OCI-M2 (cell line): ENCODE results near the gene KRTAP10-2.

Experiments used
- DNase-seq: peaks from one replicate; lab custom pipeline; 2025; ENCODE audit not compliant: unreplicated experiment; lab: John Stamatoyannopoulos, UW

The KRTAP10-2 gene

DNA sequence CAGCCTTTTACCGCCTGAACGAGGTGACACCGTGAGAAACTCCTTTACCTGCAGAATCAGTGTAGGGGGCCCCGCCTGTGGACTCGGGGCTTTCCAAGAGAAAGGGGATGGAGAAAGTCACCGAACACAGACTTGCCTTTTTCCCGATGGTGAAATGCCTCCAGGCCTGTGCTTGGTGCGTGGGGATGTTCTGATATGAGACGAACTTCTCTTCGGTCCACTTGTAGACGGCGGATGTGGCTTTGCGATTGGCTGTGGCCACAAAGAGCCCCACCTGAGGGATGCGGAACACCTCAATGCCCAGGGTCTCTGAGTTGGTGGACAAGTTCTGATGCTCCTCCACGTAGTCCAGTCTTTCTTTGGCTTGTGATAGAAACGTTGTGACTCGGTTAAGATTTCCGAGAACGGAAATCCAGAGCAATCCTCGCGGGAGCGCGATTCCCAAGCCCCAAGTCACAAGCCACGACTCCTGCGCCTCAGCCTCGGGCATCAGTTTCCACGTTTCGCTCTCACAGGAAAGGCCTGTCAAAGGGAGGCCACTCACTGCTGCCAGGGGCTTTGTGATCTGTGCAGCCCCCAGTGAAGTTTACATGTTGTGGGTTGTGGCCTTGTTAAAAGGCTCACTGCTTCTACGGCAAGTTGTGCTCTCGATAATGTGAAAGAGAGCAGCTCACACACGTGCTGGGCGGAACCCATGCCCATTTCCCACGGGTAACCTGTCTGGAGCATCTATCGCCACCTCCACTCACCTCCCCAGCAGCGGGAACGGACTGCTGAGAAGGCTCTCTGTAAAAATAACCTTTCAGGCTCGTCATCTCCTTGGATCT lies 23.9 kb downstream of the KRTAP10-2 start:
- DNase-seq: no peak

DNA sequence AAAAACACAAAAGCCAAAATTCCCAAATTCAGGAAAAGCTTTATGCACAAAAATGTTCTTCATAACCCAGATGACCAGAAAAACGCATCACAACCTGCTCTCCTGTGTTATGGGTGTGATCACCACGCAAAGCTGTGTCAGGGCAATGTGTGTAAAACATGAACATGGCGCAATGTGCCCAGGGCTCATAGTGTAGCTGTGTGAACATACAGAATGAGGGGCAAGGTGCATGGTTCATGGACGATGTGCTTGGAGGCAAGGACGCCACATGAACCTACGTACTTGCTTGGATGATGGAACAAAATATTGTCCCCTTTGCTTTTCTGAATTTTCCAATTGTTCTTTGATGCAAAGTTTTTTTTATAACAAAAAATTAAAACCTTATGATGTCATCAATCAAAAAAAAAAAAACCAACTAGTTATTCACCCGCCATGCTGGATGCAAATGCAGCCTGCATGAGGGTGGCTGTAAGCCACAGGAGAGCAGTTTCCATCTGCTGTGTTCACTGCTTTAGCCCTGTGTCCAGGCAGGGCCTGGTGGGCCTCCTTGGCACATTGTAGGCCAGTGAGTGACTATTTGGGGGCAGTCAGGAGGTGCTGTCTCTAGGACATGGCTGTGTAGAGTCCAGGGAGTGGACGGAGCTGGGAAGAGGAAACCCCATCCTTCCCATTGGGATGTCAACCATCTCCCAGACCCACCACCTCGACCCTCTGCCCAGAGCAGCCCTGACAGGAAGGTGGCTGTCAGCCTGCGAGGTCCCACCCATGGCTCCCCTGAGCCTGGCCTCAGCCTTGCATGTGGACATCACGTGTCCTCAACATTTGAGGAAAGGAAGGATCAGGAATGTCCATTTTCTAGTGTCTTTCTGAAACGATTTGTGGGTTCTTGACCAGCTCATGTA lies 25.0 kb downstream of the KRTAP10-2 start:
- no peak for DNase-seq

DNA sequence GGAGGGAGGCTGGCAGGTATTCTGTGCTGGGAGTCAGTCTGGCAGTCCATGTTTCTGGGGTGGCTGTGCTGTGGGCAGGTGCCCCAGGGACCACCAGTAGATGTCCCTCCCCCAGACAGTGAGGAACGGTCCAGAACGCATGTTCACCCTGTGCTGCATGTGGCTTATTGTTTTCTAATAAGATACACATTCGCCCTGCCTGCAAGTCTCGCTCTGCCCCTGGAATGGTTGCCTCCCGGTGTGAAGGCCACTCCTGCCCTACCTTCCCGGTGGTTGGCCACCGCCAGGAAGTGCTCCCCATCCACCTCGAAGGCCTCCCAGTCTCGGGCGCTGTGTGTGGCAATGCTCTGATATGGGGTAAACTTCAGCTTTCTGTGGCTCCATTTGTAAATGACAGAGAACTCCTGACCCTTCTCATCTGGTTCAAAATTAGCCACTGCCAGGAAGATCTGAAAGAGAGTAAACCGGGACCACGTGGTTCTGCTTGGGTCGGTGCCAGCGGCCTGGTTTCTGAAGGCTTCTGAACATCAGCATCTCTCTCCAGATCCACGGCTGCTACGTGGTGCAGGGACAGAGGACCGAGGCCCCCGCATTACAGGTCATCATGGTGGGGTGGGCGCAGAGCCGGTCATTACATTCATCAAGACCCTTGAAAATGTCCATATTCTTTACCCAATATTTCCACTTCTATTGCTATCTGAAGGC lies 25.8 kb downstream of the KRTAP10-2 start:
- no peak for DNase-seq

DNA sequence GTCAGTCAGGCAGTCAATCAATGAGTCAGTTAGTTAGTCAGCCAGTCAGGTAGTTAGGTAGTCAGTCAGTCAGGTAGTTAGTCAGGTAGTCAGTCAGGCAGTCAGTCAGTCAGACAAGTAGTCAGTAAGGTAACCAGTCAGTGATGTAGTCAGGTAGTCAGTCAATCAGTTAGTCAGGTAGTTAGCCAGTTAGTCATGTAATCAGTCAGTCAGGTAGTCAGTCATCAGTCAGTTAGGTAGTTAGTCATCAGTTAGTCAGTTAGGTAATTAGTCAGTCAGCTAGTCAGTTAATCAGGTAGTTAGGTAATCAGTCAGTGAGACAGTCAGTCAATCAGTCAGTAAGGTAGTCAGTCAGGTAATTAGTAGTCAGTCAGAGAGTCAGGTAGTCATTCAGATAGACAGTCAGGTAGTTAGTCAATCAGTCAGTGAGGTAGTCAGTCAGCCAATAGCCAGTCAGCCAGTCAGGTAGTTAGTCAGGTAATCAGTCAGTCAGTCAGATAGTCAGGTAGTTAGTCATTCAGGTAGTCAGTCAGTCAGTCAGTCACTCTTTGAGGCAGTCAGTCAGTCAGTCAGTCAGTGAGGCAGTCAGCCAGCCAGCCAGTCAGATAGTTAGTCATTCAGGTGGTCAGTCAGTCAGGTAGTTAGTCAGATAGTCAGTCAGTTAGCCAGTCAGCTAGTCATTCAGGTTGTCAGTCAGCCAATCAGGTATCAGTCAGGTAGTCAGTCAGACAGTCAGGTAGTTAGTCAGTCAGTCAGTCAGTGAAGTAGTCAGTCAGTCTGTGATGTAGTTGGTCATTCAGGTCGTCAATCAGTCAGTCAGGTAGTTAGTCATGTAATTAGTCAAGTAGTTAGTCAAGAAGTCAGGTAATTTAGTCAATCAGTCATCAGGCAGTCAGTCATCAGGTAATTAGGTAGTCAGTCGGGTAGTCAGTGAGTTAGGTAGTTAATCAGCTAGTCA lies 26.6 kb downstream of the KRTAP10-2 start:
- DNase-seq: no peak

DNA sequence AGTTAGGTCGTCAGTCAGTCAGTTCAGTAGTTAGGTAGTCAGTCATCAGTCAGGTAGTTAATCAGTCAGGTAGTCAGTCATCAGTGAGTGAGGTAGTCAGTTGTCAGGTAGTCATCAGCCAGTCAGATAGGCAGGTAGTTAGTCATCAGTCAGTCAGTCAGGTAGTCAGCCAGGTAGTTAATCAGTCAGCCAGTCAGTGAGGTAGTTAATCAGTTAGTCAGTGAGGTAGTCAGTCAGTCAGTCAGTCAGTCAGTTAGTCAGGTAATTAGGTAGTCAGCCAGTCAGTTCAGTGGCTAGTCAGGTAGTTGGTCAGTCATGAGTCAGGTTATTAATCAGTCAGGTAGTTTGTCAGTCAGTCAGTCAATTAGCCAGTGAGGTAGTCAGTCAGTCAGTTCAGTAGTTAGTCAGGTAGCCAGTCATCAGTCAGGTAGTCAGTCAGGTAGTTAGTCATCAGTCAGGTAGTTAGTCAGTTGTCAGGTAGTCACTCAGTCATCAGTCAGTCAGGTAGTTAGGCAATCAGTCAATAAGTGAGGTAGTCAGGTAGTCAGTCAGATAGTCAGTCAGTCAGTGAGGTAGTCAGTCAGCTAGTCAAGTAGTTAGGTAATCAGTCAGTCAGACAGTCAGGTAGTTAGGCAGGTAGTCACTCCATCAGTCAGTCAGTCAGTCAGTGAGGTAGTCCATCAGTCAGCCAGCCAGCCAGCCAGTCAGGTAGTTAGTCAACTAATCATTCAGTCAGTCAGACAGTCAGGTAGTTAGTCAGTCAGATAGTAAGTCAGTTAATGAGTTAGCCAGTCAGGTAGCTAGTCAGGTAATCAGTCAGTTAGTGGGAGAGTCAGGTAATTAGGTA lies 27.5 kb downstream of the KRTAP10-2 start:
- DNase-seq: no peak

DNA sequence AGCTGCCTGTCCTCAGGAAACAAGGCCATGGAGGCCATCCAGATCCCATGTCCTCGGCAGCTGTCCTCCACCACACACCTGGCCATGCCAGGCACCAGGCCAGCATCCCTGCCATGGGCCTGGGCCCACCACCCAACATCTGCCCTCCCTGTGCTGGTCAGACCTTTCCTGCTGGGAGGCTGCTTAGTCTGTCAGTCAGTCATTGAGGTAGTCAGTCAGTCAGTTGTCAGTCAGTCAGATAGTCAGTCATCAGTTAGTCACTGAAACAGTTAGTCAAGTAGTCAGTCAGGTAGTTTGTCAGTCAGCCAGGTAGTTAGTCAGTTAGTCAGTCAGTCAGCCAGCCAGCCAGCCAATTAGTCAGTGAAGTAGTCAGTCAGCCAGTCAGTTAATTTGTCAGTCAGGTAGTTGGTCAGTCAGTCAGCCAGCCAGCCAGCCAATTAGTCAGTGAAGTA lies 28.5 kb downstream of the KRTAP10-2 start:
- DNase-seq: no peak

DNA sequence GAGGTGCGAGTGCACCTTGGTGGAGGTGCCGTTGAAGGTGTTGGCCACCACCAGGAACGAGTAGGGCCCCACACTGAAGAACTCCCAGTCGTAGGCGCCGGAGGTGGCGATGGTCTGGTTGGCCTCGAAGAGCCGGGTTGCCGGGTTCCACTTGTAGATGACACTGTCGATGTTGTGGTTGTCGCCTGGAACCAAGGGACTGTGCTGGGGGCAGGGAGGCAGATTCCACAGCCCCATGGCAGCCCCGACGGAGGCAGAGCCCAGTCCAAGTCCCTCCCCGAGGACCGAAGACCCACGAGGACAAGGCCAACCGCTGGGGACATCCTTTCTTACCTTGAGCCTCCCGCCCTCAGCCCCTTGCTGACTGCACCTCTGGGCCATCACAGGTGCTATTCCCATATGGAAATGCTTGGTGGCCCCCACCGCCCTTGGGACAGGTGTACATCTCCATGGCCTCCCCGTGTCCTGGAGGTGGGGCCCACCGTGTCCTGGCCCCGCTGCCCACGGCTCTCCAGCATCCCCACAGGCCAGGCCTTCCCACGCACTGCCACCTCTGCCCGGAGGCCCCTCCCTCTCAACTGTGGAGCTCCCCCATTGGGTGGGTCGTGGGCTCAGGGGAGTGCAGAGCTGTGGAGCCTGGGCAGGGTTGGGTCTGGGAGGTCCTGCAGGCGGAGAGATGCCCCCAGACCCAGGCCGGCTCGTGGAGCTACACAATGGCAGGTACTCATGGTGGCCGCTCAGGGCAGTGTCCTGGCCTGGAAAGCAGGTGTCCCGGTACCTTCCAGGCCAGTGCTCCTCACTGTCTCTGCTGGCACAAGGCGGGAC lies 29.2 kb downstream of the KRTAP10-2 start:
- no peak for DNase-seq

DNA sequence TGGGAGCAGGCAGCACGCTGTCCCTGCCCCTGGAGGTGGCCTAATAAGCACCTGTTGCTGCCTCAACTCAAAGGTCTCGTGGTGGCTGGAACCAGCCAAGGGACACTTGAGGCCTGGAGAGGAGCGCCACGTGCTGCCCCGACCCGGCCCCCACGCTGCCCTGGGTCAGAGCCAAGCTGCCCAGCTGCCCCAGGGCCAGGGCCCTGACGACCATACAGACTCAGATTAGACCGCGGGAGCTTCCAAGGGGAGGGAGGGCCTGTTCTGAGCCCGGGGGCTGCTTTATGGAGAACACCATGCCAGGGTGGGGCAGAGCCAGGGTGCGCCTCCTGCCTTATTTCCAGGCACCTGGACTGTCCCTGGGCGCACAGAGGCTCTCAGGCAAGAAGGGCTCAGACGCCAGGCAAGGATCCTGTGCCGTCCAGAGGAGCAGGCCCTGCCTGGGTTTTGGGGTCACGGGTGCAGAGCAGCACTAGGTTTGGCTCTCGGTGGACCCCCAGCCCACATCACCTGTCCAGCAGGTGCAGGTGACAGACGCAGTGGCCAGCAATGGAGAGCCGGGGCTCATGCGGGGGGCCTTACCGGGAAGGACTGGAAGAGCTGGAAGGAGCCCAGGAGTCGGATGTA lies 29.9 kb downstream of the KRTAP10-2 start:
- no peak for DNase-seq

DNA sequence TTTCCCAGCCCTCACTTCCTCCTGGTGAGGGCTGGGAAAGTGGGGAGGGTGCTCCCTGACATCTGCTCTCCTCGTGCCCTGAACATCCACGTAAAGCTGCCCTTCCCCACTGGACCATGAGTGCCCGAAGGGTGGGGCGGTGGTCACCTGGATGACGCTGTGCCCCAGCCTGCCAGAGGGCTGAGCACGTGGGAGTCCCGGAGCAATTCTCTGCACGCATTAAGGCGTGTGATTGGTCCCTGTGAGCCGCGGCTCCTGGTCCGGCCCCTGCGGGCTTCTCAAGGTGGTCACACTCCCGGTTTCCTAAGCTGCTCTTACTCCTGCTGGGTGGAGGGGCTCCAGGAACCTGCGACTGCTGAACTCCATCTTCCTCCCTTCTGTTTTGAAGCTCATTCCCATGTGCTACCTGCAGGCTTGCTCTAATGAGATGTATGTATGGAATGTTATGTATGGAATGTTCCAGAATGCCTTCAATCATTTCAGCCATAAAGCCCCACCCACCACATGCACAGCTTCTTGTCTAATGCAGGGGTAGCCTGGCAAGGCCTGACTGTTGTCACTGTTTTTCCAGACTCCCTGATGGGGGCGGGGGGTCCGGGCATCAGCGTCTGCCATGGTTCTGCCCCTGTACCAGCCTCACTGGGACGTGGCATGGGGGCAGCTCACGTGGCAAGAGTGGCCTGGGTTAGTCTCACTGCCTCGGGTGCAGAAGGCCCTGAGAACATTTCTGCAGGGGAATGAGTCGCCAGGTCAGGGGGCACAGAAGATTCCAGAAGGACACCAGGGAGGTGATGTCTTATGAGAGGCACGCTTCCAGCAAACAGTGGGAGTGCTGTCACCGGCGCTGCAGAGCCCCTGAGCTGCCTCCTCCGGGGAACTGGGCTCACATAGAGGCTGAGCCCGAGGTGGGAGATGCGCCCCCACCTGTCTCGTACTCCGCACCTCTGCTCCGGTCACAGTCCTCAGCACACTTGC lies 30.7 kb downstream of the KRTAP10-2 start:
- DNase-seq: no peak

DNA sequence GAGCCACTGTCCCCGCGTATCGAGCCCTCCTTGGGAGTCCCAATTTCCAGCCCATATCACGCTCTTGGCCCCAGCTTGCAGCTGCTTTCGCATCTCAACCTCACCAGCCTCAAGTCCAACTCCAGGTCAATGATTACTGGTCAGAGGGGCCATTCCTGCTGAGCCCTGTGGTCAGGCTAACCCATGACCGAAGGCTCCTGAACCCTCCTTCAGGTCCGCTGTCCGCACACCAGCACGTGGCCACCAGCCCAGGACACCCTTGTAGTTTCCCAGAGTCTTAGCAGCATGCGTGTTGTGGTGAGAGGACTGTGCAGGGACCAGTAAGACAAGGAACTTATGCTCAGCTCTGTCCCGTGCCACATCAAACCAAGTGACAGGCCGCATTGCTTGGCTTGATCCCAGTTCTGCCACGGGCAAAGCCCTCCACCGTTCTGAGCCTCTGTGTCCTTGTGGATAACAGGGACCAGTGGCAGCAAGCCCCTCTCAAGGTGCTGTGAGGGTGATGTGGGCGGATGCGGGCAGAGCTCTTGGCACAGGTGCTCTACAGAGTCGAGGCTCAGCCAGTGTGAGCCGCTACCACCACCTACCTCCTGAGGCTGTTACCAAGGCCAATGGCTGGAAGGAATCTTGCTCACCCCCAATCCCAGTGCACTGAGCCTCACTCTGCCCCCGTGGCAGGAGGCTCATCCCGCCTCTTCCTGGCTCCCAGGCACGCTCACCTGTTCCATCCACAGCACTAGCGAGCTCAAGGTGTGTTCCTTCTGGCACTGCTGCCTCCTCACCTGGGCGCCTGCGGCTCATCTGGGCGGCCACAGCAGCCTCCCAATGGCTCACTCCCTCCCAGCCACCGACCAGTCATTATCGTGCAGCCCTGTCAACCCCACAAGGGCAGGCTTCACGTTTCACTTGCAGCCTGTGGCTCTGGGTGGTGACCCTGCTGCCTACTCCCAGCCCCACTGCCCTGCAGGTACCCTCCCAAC lies 31.7 kb downstream of the KRTAP10-2 start:
- no peak for DNase-seq

DNA sequence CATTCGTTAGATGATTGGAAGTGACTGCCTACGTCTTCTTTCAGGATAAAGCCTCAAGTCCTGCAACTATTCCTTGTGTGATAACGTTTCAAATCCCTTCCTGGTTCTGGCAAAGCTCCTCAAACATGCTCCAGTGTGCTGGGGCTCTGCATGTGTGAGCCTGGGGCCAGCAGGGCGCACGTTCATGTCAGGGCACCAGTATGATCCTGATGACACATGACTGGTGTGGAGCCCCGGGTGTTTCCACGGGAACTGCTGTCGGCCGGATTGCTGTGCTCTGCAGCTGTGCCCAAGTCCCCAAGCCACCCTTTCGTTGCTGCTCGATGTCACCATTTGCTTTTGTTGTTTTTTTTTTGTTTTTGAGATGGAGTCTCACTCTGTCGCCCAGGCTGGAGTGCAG lies 32.6 kb downstream of the KRTAP10-2 start:
- DNase-seq: no peak

DNA sequence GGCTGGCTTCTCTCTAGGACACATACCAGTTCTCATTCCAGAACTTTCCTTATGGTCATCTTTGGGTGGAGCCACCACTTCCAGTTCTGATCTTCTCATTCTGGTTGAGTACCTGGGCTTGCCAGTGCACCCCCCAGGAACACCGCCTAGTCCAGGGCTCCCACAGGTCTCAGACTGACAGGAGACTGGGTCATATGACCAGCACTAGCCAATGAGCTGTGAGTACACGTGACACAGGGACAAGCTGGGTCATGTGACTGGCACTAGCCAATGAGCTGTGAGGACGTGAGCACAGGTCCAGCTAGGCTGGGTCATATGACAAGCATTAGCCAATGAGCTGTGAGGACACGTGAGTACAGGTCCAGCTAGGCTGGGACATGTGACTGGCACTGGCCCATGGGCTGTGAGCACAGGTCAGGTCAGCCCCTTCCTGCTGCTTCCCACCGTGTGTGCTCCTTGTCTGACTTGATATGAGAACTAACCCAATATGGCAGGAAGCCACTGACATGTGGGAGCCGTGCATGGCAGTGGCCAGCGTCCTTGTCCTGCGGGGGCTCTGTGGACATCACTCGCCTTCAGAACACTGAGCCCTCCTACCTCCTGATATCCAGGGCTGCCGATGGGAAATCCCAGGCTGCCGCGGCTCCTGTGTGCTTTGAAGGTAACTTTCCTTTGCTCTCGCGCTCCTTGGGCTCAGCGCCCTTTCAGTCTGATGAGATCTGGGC lies 34.0 kb downstream of the KRTAP10-2 start:
- no peak for DNase-seq

DNA sequence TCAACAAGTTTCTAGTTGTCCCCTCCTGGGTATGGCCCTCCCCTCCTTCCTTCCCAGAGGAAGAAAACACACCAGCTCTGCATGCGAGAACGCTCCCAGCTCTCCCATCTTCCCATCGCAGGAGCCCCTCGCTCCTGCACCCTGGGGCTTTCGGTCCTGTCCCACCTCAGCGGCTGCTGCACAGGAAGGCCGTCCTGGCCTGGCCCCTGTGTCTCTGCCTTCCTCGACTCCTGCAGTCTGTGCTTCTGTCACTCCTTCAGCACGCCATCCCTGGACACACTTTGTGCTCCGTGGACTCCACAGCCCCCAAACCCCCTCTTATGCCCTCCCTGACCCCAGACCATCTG lies 34.5 kb downstream of the KRTAP10-2 start:
- DNase-seq: no peak

DNA sequence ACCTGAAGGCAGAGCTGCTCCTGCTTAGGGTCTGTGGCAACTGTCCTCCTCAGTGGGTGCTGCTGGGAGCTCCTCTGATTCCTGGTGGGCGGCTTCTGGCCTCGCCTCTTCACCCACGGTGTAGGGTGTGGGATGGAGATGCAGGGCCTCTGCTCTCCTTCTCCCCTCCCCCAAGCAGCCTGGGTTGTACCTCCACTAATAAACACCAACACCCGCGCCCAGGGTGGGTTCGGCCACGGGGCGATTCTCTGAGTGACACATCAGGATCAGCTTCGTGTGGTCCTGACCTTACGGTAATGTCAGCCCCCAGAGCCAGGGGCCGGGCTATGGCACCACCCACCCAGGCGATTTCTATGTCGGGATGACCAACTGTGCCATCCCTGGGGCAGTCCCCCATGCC lies 35.0 kb downstream of the KRTAP10-2 start:
- no peak for DNase-seq
